Skeletal muscle satellite cell (primary cell): ENCODE measurements around the gene LYPD6. TPM values are rescaled to one million over a fixed set of nuclear protein-coding genes. Genes with fewer than 3 reads are reported as not detected.
"Not testable (repeated sequence)": the region's sequence is repeated elsewhere in the genome, so short reads cannot be mapped to it uniquely, and the experiment has no call there.

Experiments
- H3K27me3 ChIP-seq: 2 replicates; pipeline ENCODE4 v1.7.0; 2013; ENCODE audit warnings: low read length; ENCODE audit not compliant: control insufficient read depth, insufficient read depth
- H3K36me3 ChIP-seq: 2 replicates; pipeline ENCODE4 v1.7.0; 2013; ENCODE audit warnings: mild to moderate bottlenecking, control low read depth, low read length; ENCODE audit not compliant: insufficient read depth
- H3K4me1 ChIP-seq: 2 replicates; pipeline ENCODE4 v1.7.0; 2013; ENCODE audit warnings: low read length; ENCODE audit not compliant: control insufficient read depth, insufficient read depth
- H3K4me2 ChIP-seq: 2 replicates; pipeline ENCODE4 v1.7.0; 2013; ENCODE audit warnings: mild to moderate bottlenecking, low read length
- H3K4me3 ChIP-seq: 2 replicates; pipeline ENCODE4 v1.7.0; 2013; ENCODE audit warnings: low read length
- H3K9ac ChIP-seq: 2 replicates; pipeline ENCODE4 v1.7.0; 2013; ENCODE audit warnings: mild to moderate bottlenecking, low read depth, low read length, moderate library complexity
- H3K9me3 ChIP-seq: replicated peaks from 2 replicates; pipeline ENCODE4 v1.7.0; 2013; ENCODE audit warnings: mild to moderate bottlenecking, control low read depth, low read length
- total RNA-seq: library from RNA; depleted of rRNA; stranded (reverse); fragments of >200 nt; gene quantifications from 2 replicates; pipeline ENCODE4 v1.2.3, GENCODE V29; 2012; rRNA removed

Gene LYPD6, protein sequence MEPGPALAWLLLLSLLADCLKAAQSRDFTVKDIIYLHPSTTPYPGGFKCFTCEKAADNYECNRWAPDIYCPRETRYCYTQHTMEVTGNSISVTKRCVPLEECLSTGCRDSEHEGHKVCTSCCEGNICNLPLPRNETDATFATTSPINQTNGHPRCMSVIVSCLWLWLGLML
- 0.44 TPM in 1 of 2 replicates, not detected in the other for total RNA-seq

DNA sequence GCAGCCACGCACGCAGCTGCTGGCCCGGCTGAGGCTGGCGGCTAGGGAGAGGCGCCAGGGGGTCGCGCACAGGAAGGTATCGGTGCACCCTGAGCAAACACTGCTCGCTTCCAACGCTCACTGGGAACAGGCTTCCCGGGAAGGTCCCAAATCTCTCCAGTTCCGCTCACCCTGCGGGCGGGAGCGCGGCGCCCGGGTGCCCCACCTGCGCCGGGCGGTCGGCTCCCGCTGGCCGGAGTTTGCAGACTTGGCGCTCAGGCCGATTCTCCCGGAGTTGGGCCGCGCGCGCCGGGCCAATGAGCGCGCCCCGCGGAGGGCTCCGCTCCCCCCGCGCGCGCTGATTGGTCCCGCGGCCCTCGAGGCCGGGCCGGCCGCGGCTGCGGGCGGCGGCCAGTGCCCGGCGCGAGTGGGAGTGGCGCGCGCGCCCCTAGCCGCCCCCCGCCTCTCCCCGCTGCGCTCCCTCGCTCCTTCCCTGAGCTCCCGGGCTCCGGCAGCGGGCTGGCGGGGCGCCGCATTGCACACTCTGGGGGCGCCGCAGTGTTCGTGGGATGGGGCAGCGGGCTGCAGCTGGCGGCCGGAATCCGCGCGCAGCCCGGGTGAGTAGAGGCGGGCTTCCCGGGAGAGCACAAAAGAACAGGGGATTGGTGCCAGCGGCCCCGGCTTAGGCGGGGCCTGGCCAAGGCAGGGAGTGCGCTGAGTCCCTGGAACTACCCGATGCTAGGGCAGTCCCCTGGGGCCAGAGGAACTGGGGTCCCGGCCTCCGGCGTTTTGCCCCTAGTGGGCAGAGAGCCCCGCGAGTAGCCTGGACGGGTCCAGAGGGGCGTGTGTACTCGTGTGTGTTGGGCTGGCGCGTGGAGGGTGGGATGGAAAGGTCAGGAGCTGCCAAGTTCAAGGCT is at the start of gene LYPD6:
Gene LYPD6 (plus strand): TSS at position 461 of the 896 bp plus-strand sequence. CDS start 107,122 bp downstream, outside the sequence.
- H3K36me3 ChIP-seq, result no peaks in the 10 kb centered on the region
- H3K4me1 ChIP-seq, result peaks cover 15% of the 10 kb centered on the region
- H3K4me2 ChIP-seq, result peak within 1 kb of the TSS; percentile 98
- no peaks in the 10 kb centered on the region for H3K27me3 ChIP-seq
- no peaks in the 10 kb centered on the region for H3K9me3 ChIP-seq
- peak within 1 kb of the TSS; percentile 85 for H3K9ac ChIP-seq
- H3K4me3 ChIP-seq, result peak within 1 kb of the TSS; percentile 93

DNA sequence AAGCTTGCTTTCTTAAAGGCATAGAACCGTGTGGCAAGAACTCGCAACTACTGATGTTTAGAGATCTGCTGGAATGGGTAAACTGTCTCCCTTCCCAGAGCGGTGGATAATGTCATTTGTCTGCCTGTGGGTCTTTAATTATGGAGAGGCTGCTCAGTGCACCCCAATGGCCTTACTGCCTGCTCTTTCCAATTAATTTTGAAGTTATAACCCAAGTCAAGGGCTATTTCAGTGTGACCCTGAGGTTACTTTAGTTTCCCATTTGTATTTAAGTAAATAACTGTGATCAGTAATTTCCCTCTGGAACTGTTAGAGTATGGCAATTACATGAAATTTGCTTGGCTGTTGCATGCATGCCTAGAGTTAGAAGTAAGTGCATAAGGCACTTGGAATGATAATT is 48.9 kb upstream of the LYPD6 start:
- Histone ChIP-seq H3K9me3 (no peaks in the 10 kb centered on the region), H3K36me3 (no peaks in the 10 kb centered on the region), H3K4me3 (no peak overlapping the region), H3K4me2 (no peak overlapping the region), H3K9ac (no peak overlapping the region), H3K27me3 (no peaks in the 10 kb centered on the region), H3K4me1 (no peaks in the 10 kb centered on the region)

DNA sequence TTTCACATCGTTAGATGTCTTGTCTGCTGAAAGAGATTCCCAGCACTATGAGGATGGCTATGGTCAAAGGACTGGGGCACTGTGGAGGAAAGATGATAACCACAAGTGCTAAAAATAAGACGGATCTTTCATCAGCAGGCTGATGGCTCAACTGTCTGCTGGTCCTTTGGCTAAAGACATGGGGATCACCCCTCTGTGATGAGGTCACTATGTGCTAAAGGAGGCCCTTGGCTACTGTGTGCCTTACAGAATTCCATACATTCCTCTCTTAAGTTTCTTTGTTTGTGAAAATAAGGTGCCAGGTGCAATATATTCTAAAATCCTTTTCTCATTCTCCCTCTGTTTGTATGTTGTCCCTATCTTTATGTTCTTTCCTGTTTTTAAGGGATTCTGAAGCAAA is 39.7 kb upstream of the LYPD6 start:
- no peak overlapping the region for H3K4me2 ChIP-seq
- H3K9ac ChIP-seq, result no peak overlapping the region
- no peaks in the 10 kb centered on the region for H3K9me3 ChIP-seq
- no peaks in the 10 kb centered on the region for H3K4me1 ChIP-seq
- no peak overlapping the region for H3K4me3 ChIP-seq
- peaks cover 2% of the 10 kb centered on the region for H3K27me3 ChIP-seq
- no peaks in the 10 kb centered on the region for H3K36me3 ChIP-seq

DNA sequence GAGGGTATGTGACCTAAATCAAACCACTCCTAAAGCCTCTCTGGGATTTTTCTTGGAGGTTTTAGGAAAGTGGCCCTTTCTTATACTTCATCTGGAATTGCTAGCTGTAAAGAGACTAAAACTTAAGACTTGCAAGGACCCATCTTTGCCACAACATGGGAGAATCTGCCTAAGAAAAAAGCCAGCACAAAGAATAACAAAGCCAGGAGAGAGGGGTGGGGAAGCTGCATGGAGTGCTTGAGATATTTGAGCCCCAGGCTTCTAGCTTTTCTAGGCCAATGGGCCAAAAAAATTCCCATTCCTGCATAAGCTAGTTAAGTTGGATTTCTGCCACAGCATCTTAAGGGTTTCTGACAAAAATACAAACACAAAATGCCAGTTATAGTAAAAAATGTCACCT is 38.5 kb upstream of the LYPD6 start:
- no peaks in the 10 kb centered on the region for H3K4me1 ChIP-seq
- no peaks in the 10 kb centered on the region for H3K36me3 ChIP-seq
- H3K4me2 ChIP-seq, result no peak overlapping the region
- peaks cover 2% of the 10 kb centered on the region for H3K27me3 ChIP-seq
- H3K9ac ChIP-seq, result no peak overlapping the region
- H3K4me3 ChIP-seq, result no peak overlapping the region
- no peaks in the 10 kb centered on the region for H3K9me3 ChIP-seq

DNA sequence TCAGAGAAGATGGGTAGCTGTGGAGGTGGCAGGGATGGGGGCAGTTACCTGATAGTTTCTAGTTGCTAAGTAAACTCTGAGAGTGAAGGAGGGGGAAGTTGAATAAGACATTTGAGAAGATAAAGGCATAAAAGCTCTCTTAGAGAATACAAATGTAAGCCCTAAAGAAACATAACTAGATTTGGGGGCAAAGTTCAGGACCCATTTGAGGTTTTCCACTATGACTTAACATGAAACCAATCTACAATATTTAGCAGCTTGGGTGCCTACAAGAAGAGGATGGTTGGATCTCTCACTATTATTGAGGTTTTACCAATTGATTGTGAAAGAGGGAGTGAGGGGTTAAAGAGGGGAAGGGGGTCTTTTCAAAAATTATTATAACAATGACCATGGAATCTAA is 34.4 kb upstream of the LYPD6 start:
- H3K4me1 ChIP-seq, result no peaks in the 10 kb centered on the region
- H3K4me2 ChIP-seq, result no peak overlapping the region
- H3K9ac ChIP-seq, result no peak overlapping the region
- H3K36me3 ChIP-seq, result no peaks in the 10 kb centered on the region
- H3K4me3 ChIP-seq, result no peak overlapping the region
- H3K27me3 ChIP-seq, result no peaks in the 10 kb centered on the region
- no peaks in the 10 kb centered on the region for H3K9me3 ChIP-seq

DNA sequence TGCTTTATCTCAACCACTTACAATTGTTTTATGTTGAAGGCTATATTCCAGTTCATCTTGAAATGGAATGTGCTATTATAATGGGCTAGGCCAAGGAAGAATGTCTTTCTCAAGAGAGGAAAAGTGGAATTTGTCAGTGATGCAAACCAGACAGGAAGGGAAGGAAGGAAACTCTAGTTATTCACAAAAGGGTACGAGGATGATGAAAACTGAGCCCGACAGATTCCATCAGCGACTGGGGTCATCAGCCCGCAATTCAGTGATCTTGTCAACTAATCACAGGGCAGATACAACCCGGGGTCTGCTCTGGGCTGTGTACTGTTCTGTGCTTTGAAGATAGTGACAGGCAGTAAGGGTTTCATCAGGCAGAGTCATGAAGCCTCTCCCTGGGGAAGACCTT is 23.4 kb upstream of the LYPD6 start:
- peaks cover 10% of the 10 kb centered on the region for H3K27me3 ChIP-seq
- H3K9ac ChIP-seq, result no peak overlapping the region
- H3K4me1 ChIP-seq, result no peaks in the 10 kb centered on the region
- no peaks in the 10 kb centered on the region for H3K36me3 ChIP-seq
- no peaks in the 10 kb centered on the region for H3K9me3 ChIP-seq
- H3K4me3 ChIP-seq, result no peak overlapping the region
- H3K4me2 ChIP-seq, result no peak overlapping the region

DNA sequence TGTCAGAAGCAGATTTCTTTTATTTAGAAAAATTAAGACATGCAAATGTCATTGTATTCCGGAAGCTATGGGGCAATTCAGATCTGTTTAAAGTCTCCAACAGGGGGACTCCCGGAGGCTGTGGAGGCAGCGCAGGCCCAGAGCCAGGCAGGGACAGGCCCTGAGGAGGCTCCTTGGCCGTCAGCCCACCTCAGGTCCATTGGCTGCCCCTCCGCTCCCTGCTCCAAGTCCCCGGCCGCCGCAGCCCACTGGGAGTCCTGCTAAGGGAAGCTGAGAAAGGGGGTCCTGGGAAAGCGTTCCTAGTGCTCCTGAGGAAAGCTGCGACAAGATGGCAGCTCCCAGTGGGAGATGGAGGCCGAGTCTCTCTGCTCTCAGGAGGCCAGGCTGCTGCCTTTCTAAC is 20.0 kb upstream of the LYPD6 start:
- Histone ChIP-seq H3K4me2 (no peak overlapping the region), H3K9ac (no peak overlapping the region), H3K27me3 (peaks cover 5% of the 10 kb centered on the region), H3K4me3 (no peak overlapping the region), H3K9me3 (no peaks in the 10 kb centered on the region), H3K4me1 (peaks cover 3% of the 10 kb centered on the region), H3K36me3 (no peaks in the 10 kb centered on the region)

DNA sequence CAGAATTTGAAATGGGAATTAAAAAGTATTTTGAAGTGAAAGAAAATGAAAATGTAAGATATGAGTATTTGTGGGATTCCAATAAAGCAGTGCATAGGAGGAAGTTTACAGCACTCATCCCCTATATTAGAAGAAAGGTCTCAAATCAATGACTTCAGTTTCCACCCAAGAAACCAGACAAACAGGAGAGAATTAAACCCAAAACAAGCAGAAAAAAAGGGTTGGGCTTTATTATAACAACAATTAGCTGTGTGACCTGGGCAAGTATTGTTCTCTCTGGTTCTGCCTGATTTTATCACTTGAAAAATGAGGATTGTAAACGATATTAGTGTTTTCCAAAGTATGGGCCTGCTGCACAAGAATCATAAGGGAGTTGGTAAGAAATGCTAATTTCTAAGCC is 18.3 kb upstream of the LYPD6 start:
- no peaks in the 10 kb centered on the region for H3K9me3 ChIP-seq
- no peak overlapping the region for H3K4me3 ChIP-seq
- H3K27me3 ChIP-seq, result peaks cover 8% of the 10 kb centered on the region
- H3K4me2 ChIP-seq, result no peak overlapping the region
- H3K4me1 ChIP-seq, result peaks cover 3% of the 10 kb centered on the region
- H3K36me3 ChIP-seq, result no peaks in the 10 kb centered on the region
- H3K9ac ChIP-seq, result no peak overlapping the region

DNA sequence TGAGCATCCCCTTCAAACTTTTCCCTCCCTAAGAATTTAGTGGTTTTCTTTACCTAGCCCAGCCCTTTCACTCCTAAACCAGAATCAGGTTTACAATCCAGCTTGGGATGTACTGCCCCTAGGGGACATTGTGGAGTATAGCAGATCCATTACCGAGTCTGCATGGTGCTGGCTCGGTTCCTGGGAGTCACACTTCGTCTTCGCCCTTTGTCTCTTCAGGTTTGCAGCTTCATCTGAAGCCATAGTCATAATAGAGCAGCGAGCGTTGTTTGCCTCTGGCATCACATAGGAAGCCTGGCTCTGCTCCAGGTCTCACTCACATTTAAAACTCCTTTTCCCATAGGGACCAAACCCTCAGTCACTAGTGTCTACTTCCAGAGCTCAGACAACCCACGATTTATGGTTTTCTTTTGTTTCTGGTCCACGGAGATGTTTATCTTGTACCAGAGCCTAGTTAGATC is 16.8 kb upstream of the LYPD6 start:
- Histone ChIP-seq H3K4me3 (no peak overlapping the region), H3K9ac (no peak overlapping the region), H3K9me3 (no peaks in the 10 kb centered on the region), H3K4me1 (peaks cover 3% of the 10 kb centered on the region), H3K27me3 (peaks cover 5% of the 10 kb centered on the region), H3K4me2 (peak overlapping the region; percentile 63), H3K36me3 (no peaks in the 10 kb centered on the region)

DNA sequence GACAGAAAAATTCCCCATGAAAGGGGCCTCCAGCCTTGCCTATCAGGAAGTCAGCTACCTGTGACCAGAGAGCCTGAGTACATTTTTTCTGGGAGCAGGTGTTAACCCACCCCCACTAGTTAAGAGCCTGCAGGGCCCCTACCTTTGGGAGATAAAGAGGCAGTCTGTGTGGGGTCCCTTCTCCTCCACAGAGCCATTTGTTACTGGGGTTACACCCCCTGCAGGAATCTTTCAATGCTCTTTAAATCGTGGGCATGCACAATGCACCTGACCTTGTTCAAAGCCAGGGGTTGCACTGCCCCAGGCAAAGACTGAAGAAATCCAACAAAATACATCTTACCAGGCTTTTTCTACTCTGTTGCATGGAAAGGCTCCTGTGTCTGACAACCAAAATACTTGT is 15.7 kb upstream of the LYPD6 start:
- no peaks in the 10 kb centered on the region for H3K36me3 ChIP-seq
- H3K4me2 ChIP-seq, result no peak overlapping the region
- peaks cover 5% of the 10 kb centered on the region for H3K27me3 ChIP-seq
- peaks cover 3% of the 10 kb centered on the region for H3K4me1 ChIP-seq
- no peaks in the 10 kb centered on the region for H3K9me3 ChIP-seq
- H3K9ac ChIP-seq, result no peak overlapping the region
- H3K4me3 ChIP-seq, result no peak overlapping the region

DNA sequence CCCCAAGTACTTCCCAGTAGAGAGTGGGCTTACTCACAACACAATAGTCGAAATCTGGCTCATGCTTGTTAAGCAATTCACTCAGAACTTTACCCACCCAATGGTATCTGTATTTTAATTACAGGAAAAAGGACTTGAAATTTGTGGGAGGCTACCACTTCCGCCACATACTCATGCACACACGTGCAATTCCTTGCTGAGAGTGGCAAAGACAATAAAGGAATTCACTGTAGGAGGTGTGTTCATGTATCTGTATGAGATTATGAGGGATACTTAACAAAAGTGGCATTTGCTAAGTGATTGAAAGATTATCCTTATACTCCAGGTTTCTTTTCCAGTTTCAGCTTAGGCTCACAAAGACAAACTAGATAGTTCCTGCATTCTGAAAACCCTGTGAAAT is 14.9 kb upstream of the LYPD6 start:
- Histone ChIP-seq H3K36me3 (no peaks in the 10 kb centered on the region), H3K9ac (no peak overlapping the region), H3K27me3 (peaks cover 5% of the 10 kb centered on the region), H3K9me3 (no peaks in the 10 kb centered on the region), H3K4me2 (no peak overlapping the region), H3K4me3 (no peak overlapping the region), H3K4me1 (peaks cover 3% of the 10 kb centered on the region)

DNA sequence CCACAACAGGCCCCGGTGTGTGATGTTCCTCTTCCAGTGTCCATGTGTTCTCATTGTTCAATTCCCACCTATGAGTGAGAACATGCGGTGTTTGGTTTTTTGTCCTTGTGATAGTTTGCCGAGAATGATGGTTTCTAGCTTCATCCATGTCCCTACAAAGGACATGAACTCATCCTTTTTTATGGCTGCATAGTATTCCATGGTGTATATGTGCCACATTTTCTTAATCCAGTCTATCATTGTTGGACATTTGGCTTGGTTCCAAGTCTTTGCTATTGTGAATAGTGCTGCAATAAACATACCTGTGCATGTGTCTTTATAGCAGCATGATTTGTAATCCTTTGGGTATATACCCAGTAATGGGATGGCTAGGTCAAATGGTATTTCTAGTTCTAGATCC is 11.8 kb upstream of the LYPD6 start:
- not testable (repeated sequence) for H3K36me3 ChIP-seq, H3K4me2 ChIP-seq, H3K9ac ChIP-seq, H3K9me3 ChIP-seq, H3K4me1 ChIP-seq, H3K4me3 ChIP-seq, H3K27me3 ChIP-seq
